Activated naive CD4-positive, alpha-beta T cell (primary cell): ENCODE data around the gene TNC.

ENCODE experiments used
- DNase-seq, 4 experiments: peaks; one replicate each; lab custom pipeline; 2025; lab: John Stamatoyannopoulos, UW

Gene TNC

DNA sequence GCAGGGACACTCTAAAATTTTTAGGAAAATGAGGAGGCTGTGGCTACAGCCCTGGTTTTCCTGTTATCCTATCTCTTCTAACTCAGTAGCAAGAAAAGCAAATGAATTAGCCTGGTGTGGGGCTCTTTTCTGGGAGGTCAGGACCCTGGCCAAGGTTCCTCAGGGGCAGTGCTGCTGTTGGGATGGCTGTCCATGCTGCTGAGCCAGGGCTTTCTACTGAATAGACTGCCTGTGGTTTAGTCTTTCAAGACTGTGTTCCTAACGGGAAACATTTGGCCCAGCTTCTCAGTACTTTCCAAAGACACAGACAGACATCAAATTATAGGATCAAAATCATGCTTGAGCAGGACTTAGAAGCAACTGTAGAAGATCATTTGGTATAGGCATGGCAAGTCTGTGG, 18.1 kb downstream of the TNC start:
- no peak for DNase-seq

DNA sequence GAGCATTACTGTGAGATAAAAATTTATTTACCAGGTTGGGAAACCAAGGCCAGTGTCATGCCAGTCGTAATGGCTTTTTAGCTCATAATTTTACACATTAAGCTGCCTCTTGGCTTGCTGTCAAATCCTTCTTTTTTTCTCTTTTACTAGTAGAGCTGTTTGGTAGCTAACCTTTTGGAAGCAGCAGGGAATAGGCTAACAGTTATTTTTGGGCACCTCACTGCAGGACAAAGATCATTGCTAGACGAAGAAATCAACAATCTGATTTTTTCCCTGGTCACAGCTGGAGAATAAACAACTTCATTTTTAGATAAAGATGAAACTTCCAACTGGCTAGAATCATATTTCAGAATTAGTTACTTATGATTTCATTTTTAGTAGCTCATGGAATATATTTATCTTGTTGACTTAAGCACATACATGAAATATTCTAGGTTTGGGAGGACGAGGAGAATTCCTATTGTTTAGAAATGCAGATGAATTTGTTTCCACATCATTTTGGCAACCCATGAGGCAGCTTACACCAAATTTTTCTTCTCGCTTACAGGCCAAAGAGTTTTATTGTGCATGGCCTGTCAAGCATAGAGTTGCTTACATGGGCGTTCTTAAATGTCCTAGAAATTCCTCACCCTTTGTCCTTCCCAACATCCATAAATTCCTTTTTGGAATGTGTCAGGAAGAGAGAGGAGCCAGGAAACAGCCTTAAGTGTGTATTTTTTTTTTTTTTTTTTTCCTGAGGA, 19.6 kb downstream of the TNC start:
- DNase-seq: no peak

DNA sequence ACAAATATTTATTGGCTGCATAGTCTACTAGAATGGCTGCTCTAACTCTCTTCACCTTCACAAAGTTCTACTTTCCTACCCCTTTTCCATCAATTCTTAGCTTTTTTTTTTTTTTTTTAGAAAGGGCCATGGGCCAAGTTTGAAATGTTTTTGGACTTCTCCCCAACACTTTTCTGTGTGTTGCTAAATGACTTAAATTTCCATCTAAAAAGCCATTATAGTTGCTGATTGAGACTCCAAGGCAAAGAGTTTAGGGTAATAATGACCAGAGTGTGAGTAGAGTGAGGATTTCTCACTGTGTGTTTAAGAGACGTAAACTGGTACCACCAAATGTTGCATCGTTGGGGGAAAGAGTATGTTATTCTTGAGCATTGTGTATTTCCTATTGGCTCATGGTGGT, 24.4 kb downstream of the TNC start:
- no peak for DNase-seq

DNA sequence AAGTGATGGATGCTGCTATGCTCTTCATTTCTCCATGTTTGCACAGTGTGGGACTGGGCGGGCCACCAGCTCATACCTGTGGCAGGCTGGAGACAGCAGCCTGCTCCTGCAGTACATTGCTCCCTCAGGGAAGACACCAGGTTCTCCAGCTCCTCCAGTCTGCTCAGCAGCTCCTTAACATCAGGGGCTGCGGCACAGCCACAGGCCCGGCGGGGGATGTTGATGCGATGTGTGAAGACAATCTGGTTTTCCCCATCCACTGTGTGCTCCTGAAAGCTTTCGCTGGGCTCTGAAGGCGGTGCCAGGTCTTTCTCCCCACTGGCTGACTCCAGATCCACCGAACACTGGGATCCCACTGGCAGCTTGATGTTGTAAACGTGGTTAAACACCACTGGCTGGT, 27.5 kb downstream of the TNC start:
- DNase-seq: no peak

DNA sequence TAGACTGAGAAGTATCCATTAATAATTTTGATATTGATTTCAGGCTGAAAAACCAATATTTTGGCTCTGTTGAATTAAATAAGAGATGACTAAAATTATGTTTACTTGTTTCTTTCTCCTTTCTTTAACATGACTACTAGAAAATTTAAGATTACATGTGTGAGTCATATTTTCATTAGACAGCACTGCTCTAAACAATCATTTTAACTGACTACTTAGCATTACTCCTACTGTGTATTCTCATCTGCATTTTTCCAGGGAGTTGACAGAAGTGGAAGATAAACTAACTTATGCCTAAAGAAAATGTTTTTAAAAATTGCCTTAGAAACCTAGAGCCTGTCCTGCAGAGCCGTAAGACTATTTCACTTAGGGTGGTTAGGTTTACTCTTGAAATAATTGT, 29.1 kb downstream of the TNC start:
- no peak for DNase-seq

DNA sequence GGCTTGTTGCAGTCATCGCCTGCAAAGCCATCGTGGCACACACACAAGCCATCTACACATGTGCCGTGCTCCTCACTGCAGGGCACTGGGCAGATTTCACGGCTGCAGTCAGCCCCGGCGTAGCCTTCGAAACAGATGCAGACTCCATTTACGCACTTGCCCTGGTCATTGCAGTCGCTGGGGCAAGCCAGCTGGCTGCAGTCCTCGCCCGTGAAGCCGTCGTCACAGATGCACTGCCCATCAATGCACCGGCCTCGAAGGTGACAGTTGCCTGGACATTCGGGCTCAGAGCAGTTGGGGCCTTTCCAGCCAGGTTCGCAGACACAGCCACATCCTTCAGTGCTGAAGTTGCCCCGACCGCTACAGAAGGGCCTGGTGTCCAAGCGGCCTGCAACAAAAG, 31.1 kb downstream of the TNC start:
- DNase-seq: no peak

DNA sequence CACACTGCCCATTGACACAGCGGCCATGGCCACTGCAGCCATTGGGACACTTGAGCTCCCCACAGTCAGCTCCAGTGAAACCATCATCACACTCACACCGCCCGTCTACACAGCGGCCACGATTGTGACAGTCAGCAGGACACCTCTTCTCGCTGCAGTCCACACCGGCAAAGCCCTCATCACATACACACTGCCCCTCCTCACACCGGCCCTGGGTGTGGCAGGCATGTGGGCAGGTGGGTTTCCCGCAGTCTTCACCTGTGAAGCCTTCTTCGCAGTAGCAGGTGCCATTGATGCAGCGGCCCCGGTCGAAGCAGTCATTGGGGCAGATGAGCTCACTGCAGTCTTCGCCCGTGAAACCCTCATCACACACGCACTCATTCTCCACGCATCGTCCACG, 31.5 kb downstream of the TNC start:
- no peak for DNase-seq

DNA sequence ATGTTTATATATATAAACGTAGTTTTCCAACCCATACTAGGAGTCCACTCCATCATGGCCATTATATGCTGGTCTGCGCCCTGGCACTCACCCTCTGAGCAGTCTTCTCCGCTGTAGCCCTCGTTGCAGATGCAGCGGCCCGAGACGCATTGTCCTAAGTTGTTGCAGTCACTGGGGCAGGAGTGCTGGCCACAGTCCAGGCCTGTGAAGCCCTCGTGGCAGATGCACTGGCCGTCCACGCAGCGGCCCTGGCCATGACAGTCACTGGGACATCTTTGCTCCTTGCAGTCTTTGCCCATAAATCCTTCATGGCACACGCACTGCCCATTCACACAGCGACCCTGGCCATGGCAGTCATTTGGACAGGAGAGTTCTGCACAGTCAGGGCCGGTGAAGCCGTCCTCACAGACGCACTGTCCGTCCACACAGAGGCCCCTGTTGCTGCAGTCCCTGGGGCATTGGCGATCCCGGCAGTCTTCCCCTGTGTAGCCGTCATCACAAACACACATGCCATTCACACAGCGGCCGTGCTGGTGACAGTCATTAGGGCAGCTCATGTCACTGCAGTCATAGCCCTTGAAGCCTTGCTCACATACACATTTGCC, 32.1 kb downstream of the TNC start:
- no peak for DNase-seq

DNA sequence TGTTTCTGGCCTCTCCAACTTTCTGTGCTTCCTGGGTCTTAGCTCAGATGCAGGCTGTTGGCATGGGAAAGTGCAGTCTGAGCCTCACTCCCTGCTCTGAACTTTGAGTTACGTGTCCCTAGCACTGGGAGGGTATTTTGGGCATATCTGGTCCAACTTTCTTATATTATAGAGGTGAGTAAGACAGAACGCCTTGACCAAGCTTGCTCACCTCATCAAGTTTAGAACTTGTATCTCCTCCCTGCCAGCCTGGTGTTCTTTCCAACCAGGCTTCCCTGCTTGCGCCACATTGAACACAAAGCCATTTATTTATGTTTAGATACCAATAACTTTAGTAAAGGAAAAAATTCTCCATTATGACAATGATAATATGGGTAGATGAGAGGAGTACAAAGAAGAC, 33.2 kb downstream of the TNC start:
- DNase-seq: no peak

DNA sequence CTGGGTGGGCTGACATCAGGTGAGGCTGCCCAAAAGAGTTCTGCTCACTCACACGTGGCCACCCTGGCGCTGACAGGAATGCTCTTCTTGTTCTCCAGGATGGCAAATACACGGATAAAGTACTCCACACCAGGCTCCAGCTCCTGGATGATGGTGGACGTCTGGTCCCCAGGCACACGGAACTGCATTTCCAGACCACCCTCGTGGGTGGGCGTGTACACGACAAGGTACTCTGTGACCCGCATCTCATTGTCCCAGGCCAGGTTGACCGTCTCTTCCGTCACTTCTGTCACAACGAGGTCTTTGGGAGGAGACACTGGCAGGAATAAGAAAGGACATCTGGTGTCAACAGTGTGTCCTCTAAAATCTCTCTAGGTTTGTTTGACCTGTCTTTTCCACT, 33.8 kb downstream of the TNC start:
- no peak for DNase-seq

DNA sequence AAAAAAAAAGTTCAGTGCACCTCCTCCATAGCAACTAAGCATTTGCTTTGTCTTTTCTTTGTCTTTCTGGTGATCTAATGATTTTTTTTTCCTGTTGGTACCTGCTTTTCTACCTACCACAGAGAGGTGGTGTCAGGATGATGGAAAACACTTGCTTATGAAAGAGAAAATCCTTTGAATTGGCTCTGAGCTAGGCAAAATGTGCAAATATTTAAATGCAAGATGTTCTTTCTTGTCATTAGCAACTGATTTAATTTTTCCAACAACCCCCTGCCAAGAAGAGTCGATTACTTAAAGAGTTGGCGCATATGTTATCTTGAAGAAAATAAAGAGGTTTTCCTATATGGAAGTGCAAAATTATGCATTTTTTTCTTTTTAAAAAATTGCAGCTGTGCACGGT, 37.7 kb downstream of the TNC start:
- DNase-seq: no peak

DNA sequence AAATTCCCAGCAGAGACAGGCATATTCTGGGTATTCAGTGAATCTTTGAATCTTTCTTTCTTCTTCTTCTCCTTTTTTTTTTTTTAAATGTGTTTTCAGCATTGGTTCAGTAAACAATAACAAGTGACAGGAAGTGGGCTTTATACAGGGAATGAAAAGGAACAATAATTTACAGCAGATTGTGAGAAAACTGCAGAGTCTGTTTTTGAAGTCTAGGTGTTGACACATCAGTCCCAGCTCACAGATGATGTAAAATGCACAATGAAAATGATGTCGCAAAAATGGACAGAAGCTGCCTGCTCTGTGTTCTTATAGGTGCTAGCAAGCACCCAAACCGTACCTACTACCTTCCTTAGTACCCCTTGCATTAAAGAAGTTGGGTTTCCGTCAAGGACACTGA, 38.8 kb downstream of the TNC start:
- no peak for DNase-seq

DNA sequence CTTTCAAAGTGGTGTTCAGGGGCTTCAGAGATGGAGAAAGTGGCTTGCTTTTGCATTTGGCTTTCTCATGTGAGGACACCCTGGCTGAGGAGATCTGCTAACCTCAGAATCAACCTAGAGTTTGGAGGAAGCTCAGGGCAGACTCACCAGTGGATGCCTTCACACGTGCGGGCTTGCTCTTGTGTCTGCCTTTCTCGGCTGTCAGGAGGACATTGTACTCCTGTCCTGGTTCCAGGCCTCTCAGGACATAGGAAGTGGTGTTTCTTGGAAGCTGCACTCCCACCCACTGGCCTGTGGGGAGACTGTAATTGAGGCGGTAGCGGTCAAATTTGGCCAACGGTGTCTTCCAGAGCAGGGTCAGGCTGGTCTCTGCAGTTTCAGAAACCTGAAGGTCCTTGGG, 44.5 kb downstream of the TNC start:
- DNase-seq: no peak

DNA sequence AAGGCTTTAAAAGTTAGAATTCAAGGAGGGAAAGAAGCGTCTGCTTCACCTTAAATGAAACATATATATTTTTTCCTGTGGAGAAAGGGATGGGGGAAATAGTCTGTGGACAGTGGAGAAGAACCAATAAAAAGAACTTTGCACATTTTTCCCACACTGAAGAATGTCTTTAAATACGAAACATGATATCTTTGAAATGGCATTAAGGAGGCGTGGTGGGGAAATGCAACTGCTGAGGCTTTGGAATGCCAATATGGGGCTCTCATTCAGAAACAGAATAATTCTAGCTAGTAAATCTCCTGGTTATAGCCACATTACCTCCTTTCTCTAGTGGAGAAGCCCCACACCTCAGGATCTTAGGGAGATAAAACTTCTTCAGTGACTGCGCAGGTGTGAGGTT, 46.8 kb downstream of the TNC start:
- DNase-seq: no peak

DNA sequence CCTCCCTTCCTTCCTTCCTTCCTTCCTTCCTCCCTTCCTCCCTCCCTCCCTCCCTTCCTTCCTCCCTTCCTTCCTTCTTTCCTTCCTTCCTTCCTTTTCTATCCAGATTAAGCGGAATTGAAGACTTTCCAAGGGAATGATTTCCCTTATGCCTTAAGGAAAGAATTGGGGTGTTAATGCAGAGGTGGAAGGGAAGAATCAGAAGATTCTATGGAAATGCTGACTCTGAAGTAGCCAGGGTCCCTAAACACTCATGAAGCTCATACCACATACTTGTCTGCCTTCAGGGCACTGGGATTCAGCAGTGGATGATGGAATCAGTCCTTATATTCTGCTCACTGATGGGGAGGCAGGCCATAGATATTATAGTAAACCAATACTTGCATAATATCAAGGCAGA, 48.2 kb downstream of the TNC start:
- DNase-seq: no peak

DNA sequence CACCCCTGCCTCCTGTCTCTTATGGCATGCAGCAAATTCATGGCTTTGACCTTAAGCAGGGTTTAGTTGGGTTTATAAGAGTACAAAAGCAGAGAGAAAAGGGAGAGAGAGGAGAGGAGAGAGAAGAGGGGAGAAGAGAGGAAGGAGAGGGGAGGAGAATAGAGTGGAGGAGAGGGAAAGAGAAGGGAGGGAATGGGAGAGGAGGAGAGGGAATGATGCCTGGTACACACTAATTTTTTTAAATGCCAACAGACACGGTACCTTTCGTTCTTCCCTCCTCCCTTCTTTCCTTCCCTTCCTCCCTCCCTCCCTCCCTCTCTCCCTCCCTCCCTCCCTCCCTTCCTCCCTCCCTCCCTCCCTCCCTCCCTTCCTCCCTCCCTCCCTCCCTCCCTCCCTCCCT, 48.7 kb downstream of the TNC start:
- DNase-seq: no peak

DNA sequence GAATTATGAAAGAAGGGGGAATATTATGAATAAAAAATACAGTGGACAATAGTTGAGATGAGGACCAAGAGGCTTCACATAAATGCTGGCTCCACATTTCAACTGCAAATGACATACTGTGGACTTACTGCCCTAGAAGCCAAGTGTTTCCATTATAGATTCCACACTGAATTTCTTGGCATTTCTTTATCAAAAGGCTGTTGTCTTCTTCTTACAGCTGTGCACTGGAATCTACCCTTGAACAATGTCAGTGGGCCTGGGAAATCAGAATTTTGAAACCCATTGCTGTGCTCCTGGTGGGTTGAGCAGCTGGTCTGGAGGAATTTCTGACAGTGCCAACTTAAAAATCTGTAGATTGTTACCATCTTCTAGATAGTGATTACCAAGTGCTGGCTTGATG, 49.9 kb downstream of the TNC start:
- no peak for DNase-seq

DNA sequence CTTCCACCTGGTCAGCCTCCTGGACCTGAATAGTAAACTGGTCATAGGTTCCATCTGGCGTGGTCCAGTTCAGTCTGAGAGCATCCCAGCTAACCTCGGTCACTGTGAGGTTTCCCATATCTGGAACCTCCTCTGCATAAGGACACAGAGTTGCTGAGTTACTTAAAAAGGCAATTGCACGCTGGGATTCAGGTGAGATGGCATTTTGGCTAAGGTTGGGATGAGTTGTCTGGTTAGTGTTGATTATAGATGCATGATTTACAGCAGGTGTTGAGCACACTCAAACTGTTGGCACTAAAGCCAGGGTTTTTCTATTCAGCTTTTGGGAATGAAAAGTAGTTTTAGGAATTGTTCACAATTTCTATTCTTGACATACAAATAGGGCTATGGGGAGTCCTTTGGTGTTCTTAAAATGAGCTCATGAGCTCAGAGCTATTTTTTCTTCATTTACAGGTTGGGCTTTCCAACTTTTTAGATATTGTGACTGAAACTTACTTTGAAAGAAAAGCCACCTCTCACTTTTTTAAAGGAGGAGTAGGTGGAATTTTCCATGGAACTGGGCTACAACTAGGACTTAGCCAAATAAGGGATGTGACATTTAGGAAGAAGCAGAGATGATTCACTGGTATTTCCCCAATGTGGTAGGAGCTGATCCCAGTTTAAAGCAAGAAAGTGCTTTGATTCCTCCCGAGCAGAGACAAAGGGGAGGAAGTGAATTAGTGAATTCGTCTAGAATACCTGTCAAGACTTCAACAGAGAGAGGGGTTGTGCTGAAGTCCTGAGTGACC, 54.7 kb downstream of the TNC start:
- no peak for DNase-seq

DNA sequence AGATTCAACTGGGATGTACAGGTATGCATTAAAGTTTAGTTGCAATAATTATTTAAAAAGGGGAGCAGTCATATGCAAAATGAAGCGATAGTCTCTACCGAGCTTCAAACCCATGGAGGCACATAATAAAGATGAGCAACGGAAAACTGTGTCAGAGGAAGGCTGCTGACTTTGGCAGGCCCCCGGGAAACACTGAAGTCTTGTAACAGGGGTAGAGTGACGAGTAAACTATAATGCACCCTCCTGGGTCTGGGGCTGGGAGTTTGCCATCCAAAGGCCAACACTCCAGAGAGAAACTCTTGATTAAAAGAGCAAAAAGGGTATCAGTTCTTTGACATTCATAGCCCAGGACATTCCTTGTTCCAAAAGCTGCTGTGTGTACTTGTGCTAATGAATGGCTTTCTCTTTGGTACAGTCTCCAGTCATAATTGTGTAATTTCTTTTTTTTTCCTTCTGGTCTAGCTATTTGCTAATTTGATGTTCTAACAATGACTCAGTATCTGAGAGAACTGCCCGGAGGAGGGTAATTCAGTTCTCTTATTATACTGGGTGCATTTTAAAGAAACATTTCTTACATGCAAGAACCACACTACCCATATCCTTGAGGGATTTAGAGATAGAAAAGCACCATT, 59.2 kb downstream of the TNC start:
- DNase-seq: no peak

DNA sequence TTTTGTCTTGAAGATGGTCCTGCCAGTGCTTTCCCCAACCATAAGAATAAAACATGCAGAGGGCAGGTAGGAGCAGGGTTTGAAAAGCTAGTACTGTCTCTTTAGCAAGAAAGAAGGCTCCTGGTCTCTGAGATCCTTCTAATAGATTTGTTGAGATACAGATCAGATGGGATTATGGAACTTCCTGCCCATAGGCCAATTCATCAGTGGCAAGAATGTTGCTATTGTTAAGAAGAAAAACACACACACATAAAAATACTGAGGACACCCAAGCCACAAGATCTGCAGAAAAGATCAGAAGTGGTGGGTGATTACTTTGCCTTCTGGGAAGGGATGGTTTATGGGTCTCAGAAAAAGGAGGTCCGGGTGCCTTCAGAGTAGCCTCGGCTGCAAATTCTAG, 59.8 kb downstream of the TNC start:
- DNase-seq: no peak

DNA sequence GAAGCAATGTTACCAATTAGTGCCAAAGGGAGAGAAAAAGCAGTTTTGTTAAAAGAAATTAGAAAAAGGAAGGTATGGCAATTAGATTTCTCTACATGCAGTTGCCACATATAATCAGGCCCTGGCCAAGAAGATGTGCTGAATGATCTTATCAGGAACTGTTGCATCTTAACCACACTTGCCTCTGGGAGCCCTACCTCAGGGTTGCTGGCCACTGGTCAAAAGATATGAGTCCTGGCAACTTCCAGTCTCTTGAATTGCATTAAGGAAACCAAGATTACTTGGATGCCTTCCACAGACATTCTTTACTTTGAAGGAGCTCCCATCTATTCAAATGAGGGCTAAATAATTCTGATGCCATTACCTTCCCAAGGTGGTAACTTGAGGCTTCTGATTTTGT, 60.4 kb downstream of the TNC start:
- no peak for DNase-seq

DNA sequence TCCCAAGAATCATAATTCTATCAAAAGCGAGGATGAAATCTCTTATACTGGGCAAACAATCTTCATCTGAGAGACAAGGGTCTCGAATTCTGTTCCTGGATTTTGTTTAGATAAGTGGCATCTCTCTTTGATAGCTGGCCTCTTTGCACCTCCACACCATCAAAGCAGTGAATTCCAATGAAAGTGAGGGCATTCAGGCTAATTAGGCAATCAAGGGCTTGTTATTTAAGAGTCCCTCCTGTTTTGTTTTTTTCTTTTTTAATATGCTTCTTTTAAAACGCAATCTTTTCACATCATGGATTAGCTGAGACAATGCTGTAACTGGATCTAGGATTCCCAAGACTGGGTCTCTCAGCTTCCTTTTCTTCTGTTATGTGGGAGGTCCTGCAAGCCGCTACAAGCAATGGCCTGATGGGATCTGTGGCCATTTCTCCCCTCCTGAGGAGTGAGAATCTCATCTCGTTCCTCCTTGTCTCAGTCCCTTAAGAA, 67.9 kb downstream of the TNC start:
- no peak for DNase-seq

DNA sequence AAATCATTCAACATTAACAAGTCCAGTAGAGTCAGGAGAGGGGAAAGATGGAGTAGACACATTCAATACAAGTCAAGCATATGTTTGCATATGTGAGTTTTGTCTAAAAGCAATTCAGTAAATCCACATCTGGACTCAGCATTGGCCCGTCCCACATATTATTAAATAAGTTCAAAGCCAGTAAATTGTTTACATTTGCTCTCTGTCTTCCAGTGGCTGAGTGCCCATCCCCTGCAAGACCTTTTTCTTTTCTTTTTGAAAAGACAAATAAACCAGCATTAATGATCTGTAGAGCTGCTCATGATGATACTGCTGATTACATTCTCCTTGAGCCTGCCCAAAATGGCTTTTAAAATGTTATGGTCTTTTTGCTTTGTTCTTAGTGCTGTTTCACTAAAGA, 71.1 kb downstream of the TNC start:
- DNase-seq: no peak
